Measurements from ENCODE around the gene NDUFAF4.

DNA sequence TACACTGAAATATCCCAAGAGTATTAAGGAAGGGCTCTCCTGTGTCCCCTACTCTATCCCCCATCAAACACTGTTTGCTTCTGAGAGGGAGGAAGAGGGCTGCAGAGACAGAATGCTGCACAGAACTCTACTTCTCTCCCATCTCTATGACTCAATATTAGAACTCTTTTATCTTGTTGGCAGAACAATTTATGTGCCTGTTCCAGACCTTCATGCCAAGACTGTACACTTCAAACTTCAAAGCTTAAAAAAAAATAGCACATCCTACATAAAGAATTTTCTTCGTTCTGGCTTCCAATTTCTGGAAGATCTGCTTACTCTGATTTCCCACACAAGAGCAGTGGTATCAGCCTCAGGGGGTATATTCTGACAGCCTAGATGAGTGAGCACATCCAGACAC, 40.8 kb downstream of the NDUFAF4 start:
- TF ChIP-seq, protein P1, sequence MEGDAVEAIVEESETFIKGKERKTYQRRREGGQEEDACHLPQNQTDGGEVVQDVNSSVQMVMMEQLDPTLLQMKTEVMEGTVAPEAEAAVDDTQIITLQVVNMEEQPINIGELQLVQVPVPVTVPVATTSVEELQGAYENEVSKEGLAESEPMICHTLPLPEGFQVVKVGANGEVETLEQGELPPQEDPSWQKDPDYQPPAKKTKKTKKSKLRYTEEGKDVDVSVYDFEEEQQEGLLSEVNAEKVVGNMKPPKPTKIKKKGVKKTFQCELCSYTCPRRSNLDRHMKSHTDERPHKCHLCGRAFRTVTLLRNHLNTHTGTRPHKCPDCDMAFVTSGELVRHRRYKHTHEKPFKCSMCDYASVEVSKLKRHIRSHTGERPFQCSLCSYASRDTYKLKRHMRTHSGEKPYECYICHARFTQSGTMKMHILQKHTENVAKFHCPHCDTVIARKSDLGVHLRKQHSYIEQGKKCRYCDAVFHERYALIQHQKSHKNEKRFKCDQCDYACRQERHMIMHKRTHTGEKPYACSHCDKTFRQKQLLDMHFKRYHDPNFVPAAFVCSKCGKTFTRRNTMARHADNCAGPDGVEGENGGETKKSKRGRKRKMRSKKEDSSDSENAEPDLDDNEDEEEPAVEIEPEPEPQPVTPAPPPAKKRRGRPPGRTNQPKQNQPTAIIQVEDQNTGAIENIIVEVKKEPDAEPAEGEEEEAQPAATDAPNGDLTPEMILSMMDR (IDR thresholded peaks at IDR 0.05; ENCODE audit: extremely low read depth in 1 of 2, insufficient read depth in 1 of 2, low read depth in 1 of 2, low read length in 2 of 2): no peak
- no peak for TF ChIP-seq GATA2 (IDR thresholded peaks at IDR 0.05; ENCODE audit: insufficient read depth, insufficient read length, low read depth, low read length)
- no peak for TF ChIP-seq POLR2AphosphoS5 (IDR thresholded peaks at IDR 0.05; ENCODE audit: insufficient read depth, low read depth, low read length)
- no peak for TF ChIP-seq MYC (IDR thresholded peaks at IDR 0.05; ENCODE audit: low read depth, low read length)
- TF ChIP-seq EZH2 (IDR thresholded peaks at IDR 0.05; ENCODE audit: borderline replicate concordance, low read depth, low read length, severe bottlenecking): no peak
- no peak for TF ChIP-seq POLR2A (IDR thresholded peaks at IDR 0.05; ENCODE audit: low read depth, low read length)

All from endothelial cell of umbilical vein (primary cell).